ENCODE data around the gene NPLOC4. TPM values are rescaled to one million over a fixed set of nuclear protein-coding genes. Genes with fewer than 3 reads are reported as not detected.
"Not testable (repeated sequence)": the region's sequence is repeated elsewhere in the genome, so short reads cannot be mapped to it uniquely, and the experiment has no call there.

Gene NPLOC4
- total and polyA plus RNA-seq, 4 donors, result 26.7 to 94.3 (median 70.6) TPM

DNA sequence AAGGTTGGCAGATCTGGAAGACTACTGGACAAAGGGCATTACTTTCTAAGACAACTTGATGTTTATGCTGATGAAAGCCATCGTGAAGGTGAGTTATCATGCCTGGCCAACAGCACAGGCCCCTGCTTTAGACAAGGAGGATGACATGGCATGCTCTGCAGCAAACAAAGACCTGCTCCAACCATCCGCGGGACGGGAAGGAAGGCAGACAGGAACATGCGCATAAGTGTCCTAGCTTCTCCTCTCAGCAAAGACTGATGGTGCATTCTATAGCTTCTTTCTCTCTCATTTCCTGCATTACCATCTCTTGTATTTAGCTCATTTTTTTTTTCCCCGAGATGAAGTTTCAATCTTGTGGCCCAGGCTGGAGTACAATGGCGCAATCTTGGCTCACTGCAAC is 5.4 kb downstream of the NPLOC4 start:
- Histone ChIP-seq H3K9me3 (ENCODE audit: control insufficient read depth, low read length) (no peaks in the 10 kb centered on the region), H3K4me1 (ENCODE audit: control insufficient read depth in 1 of 2, insufficient read depth in 2 of 2, low read length in 2 of 2) (peaks cover 0 to 2% of the 10 kb centered on the region in 2 donors), H3K27me3 (ENCODE audit: control insufficient read depth in 1 of 2, insufficient read depth in 2 of 2, low read length in 1 of 2) (no peaks in the 10 kb centered on the region), H3K4me3 (ENCODE audit: low read length in 2 of 2) (no peak overlapping the region), H3K36me3 (ENCODE audit: control insufficient read depth in 1 of 2, insufficient read depth in 2 of 2, low read length in 1 of 2) (peaks cover 2 to 7% of the 10 kb centered on the region in 2 donors), H3K27ac (ENCODE audit: low read depth in 1 of 2, low read length in 2 of 2) (no peak overlapping the region)
- 80 to 90% methylated on average over 7 of the region's 7 CpGs for WGBS, 2 donors
- intact Hi-C loops (cut with DNase I), result no loop called here
- DNase-seq (no peak), ATAC-seq (ENCODE audit: low FRiP score) (no peak)

DNA sequence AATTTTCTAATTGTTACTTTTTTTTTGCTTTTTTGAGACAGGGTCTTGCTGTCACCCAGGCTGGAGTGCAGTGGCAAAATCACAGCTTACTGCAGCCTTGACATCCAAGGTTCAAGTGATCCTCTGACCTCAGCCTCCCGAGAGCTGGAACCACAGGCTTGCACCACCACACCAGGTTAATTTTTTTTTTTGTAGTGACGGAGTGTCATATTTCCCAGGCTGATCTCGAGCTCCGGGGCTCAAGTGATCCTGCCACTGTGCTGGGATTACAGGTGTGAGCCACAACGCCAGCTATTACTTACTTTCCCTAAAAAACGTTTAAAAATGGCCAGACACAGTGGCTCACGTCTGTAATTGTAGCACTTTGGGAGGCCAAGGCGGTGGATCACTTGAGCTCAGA is 6.6 kb downstream of the NPLOC4 start:
- H3K9me3 ChIP-seq (ENCODE audit: control insufficient read depth, low read length), result no peaks in the 10 kb centered on the region
- no peak for ATAC-seq (ENCODE audit: low FRiP score)
- H3K27me3 ChIP-seq (ENCODE audit: control insufficient read depth in 1 of 2, insufficient read depth in 2 of 2, low read length in 1 of 2), result no peaks in the 10 kb centered on the region
- intact Hi-C loops (cut with DNase I), result no loop called here
- no peak overlapping the region for H3K27ac ChIP-seq (ENCODE audit: low read depth in 1 of 2, low read length in 2 of 2)
- WGBS, 2 donors, result 83% methylated on average over 8 of the region's 8 CpGs
- DNase-seq, result no peak
- peaks cover 0 to under 1% of the 10 kb centered on the region in 2 donors for H3K4me1 ChIP-seq (ENCODE audit: control insufficient read depth in 1 of 2, insufficient read depth in 2 of 2, low read length in 2 of 2)
- peaks cover 2 to 7% of the 10 kb centered on the region in 2 donors for H3K36me3 ChIP-seq (ENCODE audit: control insufficient read depth in 1 of 2, insufficient read depth in 2 of 2, low read length in 1 of 2)
- no peak overlapping the region for H3K4me3 ChIP-seq (ENCODE audit: low read length in 2 of 2)

DNA sequence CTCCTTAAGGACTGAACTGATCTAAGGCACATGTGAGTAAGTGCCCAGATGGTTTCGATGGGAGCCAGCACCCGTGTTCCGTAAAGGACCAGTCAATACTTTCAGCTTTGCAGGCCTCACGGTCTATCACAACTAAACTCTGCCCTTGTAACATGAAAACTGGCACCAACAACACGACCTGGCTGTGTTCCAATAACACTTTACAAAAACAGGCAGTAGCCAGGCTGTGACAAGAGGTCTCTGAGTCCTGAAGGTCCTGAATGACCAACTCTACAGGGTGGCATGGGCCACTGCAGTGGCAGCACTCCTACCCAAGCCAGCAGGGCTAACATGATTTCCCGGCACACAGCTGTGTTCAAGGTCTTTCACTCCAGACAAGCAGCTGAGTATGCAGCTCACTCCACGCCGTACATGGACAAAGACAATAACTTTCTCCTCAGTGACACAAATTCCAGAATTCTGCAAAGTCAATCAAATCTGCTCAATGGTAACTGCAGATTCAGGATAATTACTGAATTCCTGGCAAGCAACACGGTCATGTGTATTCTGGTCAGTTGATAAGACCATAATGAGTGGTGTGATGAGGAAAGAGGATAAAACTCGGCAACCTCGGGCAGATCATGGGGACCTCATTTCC is 15.3 kb downstream of the NPLOC4 start:
- H3K36me3 ChIP-seq (ENCODE audit: control insufficient read depth in 1 of 2, insufficient read depth in 2 of 2, low read length in 1 of 2), result peaks cover 6 to 15% of the 10 kb centered on the region in 2 donors
- H3K4me3 ChIP-seq (ENCODE audit: low read length in 2 of 2), result no peak overlapping the region
- 67 to 71% methylated on average over 11 of the region's 11 CpGs for WGBS, 2 donors
- no peaks in the 10 kb centered on the region for H3K9me3 ChIP-seq (ENCODE audit: control insufficient read depth, low read length)
- H3K27me3 ChIP-seq (ENCODE audit: control insufficient read depth in 1 of 2, insufficient read depth in 2 of 2, low read length in 1 of 2), result no peaks in the 10 kb centered on the region
- no peaks in the 10 kb centered on the region for H3K4me1 ChIP-seq (ENCODE audit: control insufficient read depth in 1 of 2, insufficient read depth in 2 of 2, low read length in 2 of 2)
- H3K27ac ChIP-seq (ENCODE audit: low read depth in 1 of 2, low read length in 2 of 2), result no peak overlapping the region
- intact Hi-C loops (cut with DNase I), result no loop called here
- DNase-seq (no peak), ATAC-seq (ENCODE audit: low FRiP score) (no peak)

DNA sequence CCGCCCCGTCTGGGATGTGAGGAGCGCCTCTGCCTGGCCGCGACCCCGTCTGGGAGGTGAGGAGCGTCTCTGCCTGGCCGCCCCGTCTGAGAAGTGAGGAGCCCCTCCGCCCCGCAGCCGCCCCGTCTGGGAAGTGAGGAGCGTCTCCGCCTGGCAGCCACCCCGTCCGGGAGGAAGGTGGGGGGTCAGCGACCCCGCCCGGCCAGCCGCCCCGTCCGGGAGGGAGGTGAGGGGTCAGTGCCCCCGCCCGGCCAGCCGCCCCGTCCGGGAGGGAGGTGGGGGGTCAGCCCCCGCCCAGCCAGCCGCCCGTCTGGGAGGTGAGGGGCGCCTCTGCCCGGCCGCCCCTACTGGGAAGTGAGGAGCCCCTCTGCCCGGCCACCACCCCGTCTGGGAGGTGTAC is 18.6 kb downstream of the NPLOC4 start:
- H3K4me3 ChIP-seq (ENCODE audit: low read length in 2 of 2); intact Hi-C loops (cut with DNase I); DNase-seq; H3K4me1 ChIP-seq (ENCODE audit: control insufficient read depth in 1 of 2, insufficient read depth in 2 of 2, low read length in 2 of 2); H3K27ac ChIP-seq (ENCODE audit: low read depth in 1 of 2, low read length in 2 of 2); ATAC-seq (ENCODE audit: low FRiP score); H3K9me3 ChIP-seq (ENCODE audit: control insufficient read depth, low read length); H3K27me3 ChIP-seq (ENCODE audit: control insufficient read depth in 1 of 2, insufficient read depth in 2 of 2, low read length in 1 of 2): not testable (repeated sequence)
- H3K36me3 ChIP-seq (ENCODE audit: control insufficient read depth in 1 of 2, insufficient read depth in 2 of 2, low read length in 1 of 2), result peaks cover 0 to 13% of the 10 kb centered on the region in 2 donors
- WGBS, 2 donors, result 96 to 97% methylated on average over 9 to 30 of the region's 36 CpGs

DNA sequence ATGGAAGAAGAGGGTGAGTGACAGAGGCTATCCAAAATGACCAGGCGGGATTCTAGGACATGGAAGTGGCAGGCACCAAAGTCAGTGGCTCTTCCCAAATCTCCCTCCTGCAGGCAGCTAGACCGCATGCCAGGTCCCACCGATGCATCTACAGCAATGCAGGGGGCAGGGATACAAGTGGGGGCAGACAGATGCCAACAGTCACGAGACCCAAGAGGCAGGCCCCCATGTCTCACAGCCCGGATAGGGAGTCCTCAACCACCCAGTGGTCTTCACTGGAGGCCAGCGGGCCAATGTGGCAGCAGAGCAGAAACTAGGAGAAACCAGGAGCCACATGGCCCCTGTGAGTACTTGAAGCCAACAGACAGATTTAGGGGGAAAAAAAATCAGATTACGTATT is 20.0 kb downstream of the NPLOC4 start:
- Histone ChIP-seq H3K27me3 (ENCODE audit: control insufficient read depth in 1 of 2, insufficient read depth in 2 of 2, low read length in 1 of 2) (no peaks in the 10 kb centered on the region), H3K4me1 (ENCODE audit: control insufficient read depth in 1 of 2, insufficient read depth in 2 of 2, low read length in 2 of 2) (no peaks in the 10 kb centered on the region), H3K4me3 (ENCODE audit: low read length in 2 of 2) (no peak overlapping the region), H3K36me3 (ENCODE audit: control insufficient read depth in 1 of 2, insufficient read depth in 2 of 2, low read length in 1 of 2) (peaks cover 0 to 12% of the 10 kb centered on the region in 2 donors), H3K27ac (ENCODE audit: low read depth in 1 of 2, low read length in 2 of 2) (no peak overlapping the region), H3K9me3 (ENCODE audit: control insufficient read depth, low read length) (no peaks in the 10 kb centered on the region)
- ATAC-seq (ENCODE audit: low FRiP score) (no peak), DNase-seq (no peak)
- intact Hi-C loops (cut with DNase I), result no loop called here
- 41 to 68% methylated on average over 7 of the region's 7 CpGs for WGBS, 2 donors

DNA sequence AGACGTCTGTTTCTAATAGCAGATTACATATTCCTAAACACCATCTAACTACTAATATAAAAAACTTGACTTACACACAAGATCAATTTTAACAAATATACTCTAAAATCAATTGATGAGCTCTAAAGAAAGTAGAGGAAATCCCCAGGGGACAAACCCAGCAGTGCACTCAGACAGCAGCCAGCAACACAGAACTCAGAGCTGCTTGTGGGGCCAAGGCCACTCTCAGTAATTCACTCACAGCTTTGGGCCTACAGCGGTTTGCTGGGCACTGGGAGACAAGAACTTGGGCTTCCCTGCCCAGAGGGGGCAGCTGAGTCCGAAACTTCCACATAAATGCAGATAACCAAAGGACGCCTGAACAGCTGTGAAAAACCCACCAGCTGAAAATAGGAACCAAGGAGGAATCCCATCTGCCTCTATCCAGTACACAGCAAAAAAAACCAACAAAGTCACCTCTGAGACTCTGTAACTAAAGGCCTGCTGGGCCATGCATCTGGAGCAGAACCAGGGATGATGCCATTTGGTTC is 21.4 kb downstream of the NPLOC4 start:
- no peak overlapping the region for H3K27ac ChIP-seq (ENCODE audit: low read depth in 1 of 2, low read length in 2 of 2)
- intact Hi-C loops (cut with DNase I), result no loop called here
- no peaks in the 10 kb centered on the region for H3K9me3 ChIP-seq (ENCODE audit: control insufficient read depth, low read length)
- H3K27me3 ChIP-seq (ENCODE audit: control insufficient read depth in 1 of 2, insufficient read depth in 2 of 2, low read length in 1 of 2), result no peaks in the 10 kb centered on the region
- WGBS, 2 donors, result 87 to 91% methylated on average over 4 of the region's 4 CpGs
- ATAC-seq (ENCODE audit: low FRiP score), result no peak
- H3K4me1 ChIP-seq (ENCODE audit: control insufficient read depth in 1 of 2, insufficient read depth in 2 of 2, low read length in 2 of 2), result no peaks in the 10 kb centered on the region
- peaks cover 0 to 3% of the 10 kb centered on the region in 2 donors for H3K36me3 ChIP-seq (ENCODE audit: control insufficient read depth in 1 of 2, insufficient read depth in 2 of 2, low read length in 1 of 2)
- DNase-seq, result no peak
- no peak overlapping the region for H3K4me3 ChIP-seq (ENCODE audit: low read length in 2 of 2)

DNA sequence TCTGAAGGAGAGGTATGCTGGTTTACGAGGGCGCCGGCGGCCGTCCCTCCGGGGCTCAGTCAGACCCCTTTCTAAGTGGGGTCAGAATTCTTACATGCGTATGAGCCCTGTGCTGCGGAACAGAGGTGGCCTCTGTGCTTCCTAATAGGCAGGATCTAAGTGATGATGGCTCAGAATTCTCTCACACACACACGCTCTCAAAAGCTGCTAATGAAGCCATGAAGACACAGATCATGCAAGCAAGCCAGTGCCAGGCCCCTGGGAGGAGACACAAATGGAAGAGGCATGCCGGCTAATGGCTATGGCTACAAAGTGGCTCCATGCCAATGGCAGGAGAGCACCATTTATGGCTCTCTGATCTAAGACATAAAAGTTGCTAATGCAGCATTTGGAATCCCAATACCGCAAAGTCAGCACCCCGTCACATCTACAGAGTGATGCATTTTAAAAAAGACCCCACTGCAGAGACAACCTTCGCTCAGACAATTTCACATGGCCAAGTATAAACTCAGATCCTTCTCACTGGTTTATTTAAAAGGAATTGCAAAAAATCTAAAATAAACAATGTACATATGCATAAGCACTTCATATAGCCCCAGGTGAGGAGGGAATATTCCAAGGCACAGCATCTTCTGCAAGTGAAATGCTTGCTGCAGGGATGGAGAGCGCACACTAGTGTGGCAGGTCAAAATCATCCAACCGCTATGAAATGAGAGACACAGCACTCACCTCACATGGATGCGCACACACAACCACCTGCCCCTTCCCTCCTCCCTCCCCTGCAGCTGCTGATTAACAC is 24.5 kb downstream of the NPLOC4 start:
- Histone ChIP-seq H3K4me1 (ENCODE audit: control insufficient read depth in 1 of 2, insufficient read depth in 2 of 2, low read length in 2 of 2) (no peaks in the 10 kb centered on the region), H3K27me3 (ENCODE audit: control insufficient read depth in 1 of 2, insufficient read depth in 2 of 2, low read length in 1 of 2) (no peaks in the 10 kb centered on the region), H3K36me3 (ENCODE audit: control insufficient read depth in 1 of 2, insufficient read depth in 2 of 2, low read length in 1 of 2) (peaks cover 0 to 6% of the 10 kb centered on the region in 2 donors), H3K9me3 (ENCODE audit: control insufficient read depth, low read length) (no peaks in the 10 kb centered on the region), H3K27ac (ENCODE audit: low read depth in 1 of 2, low read length in 2 of 2) (no peak overlapping the region), H3K4me3 (ENCODE audit: low read length in 2 of 2) (no peak overlapping the region)
- DNase-seq (no peak), ATAC-seq (ENCODE audit: low FRiP score) (no peak)
- intact Hi-C loops (cut with DNase I), result no loop called here
- WGBS, 2 donors, result 87 to 89% methylated on average over 16 of the region's 16 CpGs

DNA sequence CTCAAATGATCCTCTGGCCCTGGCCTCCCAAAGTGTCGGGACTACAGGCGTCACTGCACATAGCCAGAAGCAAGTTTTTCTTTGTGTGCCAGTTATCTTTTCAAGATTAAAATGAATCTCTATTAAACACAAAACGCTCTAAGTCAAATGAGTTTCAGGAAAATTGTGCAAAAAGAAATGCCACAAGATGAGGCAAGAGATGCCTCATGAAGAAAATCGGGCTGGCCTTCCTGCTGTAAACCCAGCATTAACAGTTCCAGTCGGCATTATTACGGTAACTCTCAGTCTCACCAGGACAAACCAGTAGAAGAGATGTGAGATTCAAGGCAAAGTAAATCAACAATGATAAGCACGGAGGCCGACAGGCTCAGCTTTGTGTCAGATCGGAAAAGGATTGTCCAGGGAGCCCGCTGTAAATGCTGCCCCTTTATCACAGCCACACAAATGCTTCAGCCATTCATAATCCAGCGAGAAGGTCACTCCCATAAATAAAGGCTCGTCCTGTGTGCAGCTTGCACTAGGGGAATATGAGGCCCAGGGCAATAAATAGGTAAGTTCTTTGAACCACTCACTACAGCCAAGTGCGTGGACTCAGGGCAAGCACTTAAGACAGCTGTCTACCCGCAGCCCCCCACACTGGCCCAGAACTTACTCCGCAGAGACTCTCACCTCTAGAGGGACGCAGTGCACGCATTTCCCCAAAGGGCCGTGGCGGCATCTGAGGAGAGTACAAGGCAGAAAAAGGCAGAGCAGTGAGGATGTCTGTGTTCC is 27.2 kb downstream of the NPLOC4 start:
- Histone ChIP-seq H3K4me3 (ENCODE audit: low read length in 2 of 2) (no peak overlapping the region), H3K27me3 (ENCODE audit: control insufficient read depth in 1 of 2, insufficient read depth in 2 of 2, low read length in 1 of 2) (no peaks in the 10 kb centered on the region), H3K36me3 (ENCODE audit: control insufficient read depth in 1 of 2, insufficient read depth in 2 of 2, low read length in 1 of 2) (peaks cover 0 to 10% of the 10 kb centered on the region in 2 donors), H3K27ac (ENCODE audit: low read depth in 1 of 2, low read length in 2 of 2) (no peak overlapping the region), H3K9me3 (ENCODE audit: control insufficient read depth, low read length) (no peaks in the 10 kb centered on the region), H3K4me1 (ENCODE audit: control insufficient read depth in 1 of 2, insufficient read depth in 2 of 2, low read length in 2 of 2) (no peaks in the 10 kb centered on the region)
- ATAC-seq (ENCODE audit: low FRiP score) (no peak), DNase-seq (no peak)
- WGBS, 2 donors, result 91 to 93% methylated on average over 19 of the region's 19 CpGs
- intact Hi-C loops (cut with DNase I), result loop anchor here in 1 of 2 donors (5.0 to 10.0 kb wide), 2 partner anchors 215 to 357 kb away; partner anchors contain the start of gene BAHCC1

Data from aorta (tissue), 5 donors.